MM.1S (cell line): ENCODE results near the gene SPINK14.

Source experiments
- DNase-seq: peaks from one replicate; pipeline ENCODE4 v3.0.0-alpha.2; 2015
- H2AFZ ChIP-seq: fragments of 300-600 bp; sonication (generic); 2 replicates; pipeline ENCODE4 v1.6.0; 2016; ENCODE audit warnings: antibody characterized with exemption, low read length
- H3F3A ChIP-seq: fragments of 300-600 bp; sonication (generic); 2 replicates; pipeline ENCODE4 v1.6.1; 2016; ENCODE audit warnings: mild to moderate bottlenecking, antibody characterized with exemption, low read length, moderate library complexity, mixed read lengths; ENCODE audit not compliant: insufficient read depth
- H3K27ac ChIP-seq: fragments of 300-600 bp; sonication (generic); 2 replicates; pipeline ENCODE4 v1.5.1; 2016; ENCODE audit warnings: mild to moderate bottlenecking, low read length
- H3K27me3 ChIP-seq: fragments of 300-600 bp; sonication (generic); replicated peaks from 2 replicates; pipeline ENCODE4 v1.6.0; 2016; ENCODE audit warnings: low read length; ENCODE audit not compliant: insufficient read depth
- H3K36me3 ChIP-seq: fragments of 300-600 bp; sonication (generic); replicated peaks from 2 replicates; pipeline ENCODE4 v1.6.1; 2016; ENCODE audit warnings: mild to moderate bottlenecking, low read length, mixed read lengths; ENCODE audit not compliant: insufficient read depth
- H3K4me1 ChIP-seq: fragments of 300-600 bp; sonication (generic); 2 replicates; pipeline ENCODE4 v1.6.1; 2016; ENCODE audit warnings: low read length, mixed read lengths
- H3K4me2 ChIP-seq: fragments of 300-600 bp; sonication (generic); 2 replicates; pipeline ENCODE4 v1.6.0; 2016; ENCODE audit warnings: low read depth, low read length
- H3K4me3 ChIP-seq: fragments of 300-600 bp; sonication (generic); 2 replicates; pipeline ENCODE4 v1.5.1; 2016; ENCODE audit warnings: low read length, mixed read lengths
- H3K79me2 ChIP-seq: fragments of 300-600 bp; sonication (generic); 2 replicates; pipeline ENCODE4 v1.6.1; 2016; ENCODE audit warnings: mixed run types, low read length, mixed read lengths
- H3K9ac ChIP-seq: fragments of 300-600 bp; sonication (generic); 2 replicates; pipeline ENCODE4 v1.6.1; 2016; ENCODE audit warnings: low read length, mixed read lengths
- H3K9me2 ChIP-seq: fragments of 300-600 bp; sonication (generic); replicated peaks from 2 replicates; pipeline ENCODE4 v1.6.1; 2016; ENCODE audit warnings: mild to moderate bottlenecking, low read length, mixed read lengths; ENCODE audit not compliant: insufficient read depth
- H3K9me3 ChIP-seq: fragments of 300-600 bp; sonication (generic); replicated peaks from 2 replicates; pipeline ENCODE4 v1.6.1; 2016; ENCODE audit warnings: mild to moderate bottlenecking, low read length, mixed read lengths; ENCODE audit not compliant: insufficient read depth
- H4K20me1 ChIP-seq: fragments of 300-600 bp; sonication (generic); 2 replicates; pipeline ENCODE4 v1.6.1; 2016; ENCODE audit warnings: mild to moderate bottlenecking, low read length, moderate library complexity, mixed read lengths; ENCODE audit not compliant: insufficient read depth
- EZH2 ChIP-seq: fragments of 300-600 bp; sonication (generic); optimal IDR thresholded peaks from 2 replicates; pipeline ENCODE3; 2017; ENCODE audit warnings: low read depth, mild to moderate bottlenecking, antibody characterized with exemption, low read length, mixed read lengths
- EZH2phosphoT487 ChIP-seq: fragments of 300-600 bp; sonication (generic); IDR thresholded peaks from 2 replicates; pipeline ENCODE4 v1.6.1; 2018; ENCODE audit warnings: antibody characterized with exemption, low read length
- TF ChIP-seq, protein P1 (sequence below): fragments of 300-600 bp; sonication (generic); IDR thresholded peaks from 2 replicates; pipeline ENCODE4 v1.5.1; 2016; ENCODE audit warnings: antibody characterized with exemption, low read length, mixed read lengths

The SPINK14 gene

DNA sequence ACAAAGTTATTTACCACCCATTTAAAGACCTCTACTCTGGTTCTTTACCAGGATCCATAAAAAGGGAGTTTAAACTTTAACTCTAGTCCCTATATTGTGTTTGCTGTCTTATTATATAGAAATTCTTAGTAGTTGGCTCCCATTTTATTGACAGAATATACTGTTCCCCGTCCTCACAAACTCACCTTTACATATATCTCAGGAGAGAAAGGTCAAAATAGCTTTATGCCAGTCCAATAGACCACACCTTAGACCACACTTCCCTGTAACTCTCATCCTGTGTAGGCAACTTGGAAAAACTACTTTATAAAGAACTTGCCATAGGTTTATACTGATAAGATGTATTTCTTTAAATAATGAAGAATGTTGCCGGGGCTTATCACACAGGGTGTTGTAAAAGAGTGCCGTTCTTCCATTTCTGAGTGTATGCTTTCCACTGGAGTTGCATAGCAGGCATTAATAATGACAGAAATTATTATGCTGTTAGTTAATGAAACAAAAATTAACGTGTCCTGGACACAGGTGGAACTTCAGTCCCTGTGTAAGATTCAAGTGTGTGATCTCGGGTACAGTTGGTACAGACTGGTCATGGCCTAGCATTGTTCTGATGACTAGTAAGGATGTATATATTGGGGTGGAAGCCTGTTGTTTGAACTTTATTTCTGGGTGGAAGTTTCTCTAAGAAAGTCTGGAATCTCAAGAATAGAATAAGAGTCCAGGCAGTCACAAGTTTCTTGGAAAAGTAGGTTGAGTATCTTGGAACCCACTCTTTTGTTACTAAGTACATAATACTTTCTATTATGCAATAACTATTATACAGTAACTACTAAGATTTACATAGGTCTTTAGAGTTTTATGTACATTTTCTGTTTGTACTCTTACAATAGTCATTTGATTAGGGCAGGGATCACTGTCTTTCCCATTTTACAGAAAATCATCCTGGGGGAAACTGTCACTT is 33.0 kb upstream of the SPINK14 start:
- Histone ChIP-seq H3K79me2 (no peaks in the 10 kb centered on the region), H3F3A (no peaks in the 10 kb centered on the region), H3K4me2 (no peak overlapping the region), H3K27me3 (no peaks in the 10 kb centered on the region), H3K27ac (no peak overlapping the region), H2AFZ (no peak overlapping the region), H3K9me2 (no peaks in the 10 kb centered on the region), H3K9ac (no peak overlapping the region), H3K36me3 (no peaks in the 10 kb centered on the region), H3K4me3 (no peak overlapping the region), H3K4me1 (0 out of 2 replicates have a peak, but pooled peaks cover 3% of the 10 kb centered on the region), H4K20me1 (no peaks in the 10 kb centered on the region), H3K9me3 (no peaks in the 10 kb centered on the region)
- TF ChIP-seq, protein P1, sequence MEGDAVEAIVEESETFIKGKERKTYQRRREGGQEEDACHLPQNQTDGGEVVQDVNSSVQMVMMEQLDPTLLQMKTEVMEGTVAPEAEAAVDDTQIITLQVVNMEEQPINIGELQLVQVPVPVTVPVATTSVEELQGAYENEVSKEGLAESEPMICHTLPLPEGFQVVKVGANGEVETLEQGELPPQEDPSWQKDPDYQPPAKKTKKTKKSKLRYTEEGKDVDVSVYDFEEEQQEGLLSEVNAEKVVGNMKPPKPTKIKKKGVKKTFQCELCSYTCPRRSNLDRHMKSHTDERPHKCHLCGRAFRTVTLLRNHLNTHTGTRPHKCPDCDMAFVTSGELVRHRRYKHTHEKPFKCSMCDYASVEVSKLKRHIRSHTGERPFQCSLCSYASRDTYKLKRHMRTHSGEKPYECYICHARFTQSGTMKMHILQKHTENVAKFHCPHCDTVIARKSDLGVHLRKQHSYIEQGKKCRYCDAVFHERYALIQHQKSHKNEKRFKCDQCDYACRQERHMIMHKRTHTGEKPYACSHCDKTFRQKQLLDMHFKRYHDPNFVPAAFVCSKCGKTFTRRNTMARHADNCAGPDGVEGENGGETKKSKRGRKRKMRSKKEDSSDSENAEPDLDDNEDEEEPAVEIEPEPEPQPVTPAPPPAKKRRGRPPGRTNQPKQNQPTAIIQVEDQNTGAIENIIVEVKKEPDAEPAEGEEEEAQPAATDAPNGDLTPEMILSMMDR, result no peak
- TF ChIP-seq EZH2phosphoT487, result no peak
- no peak for TF ChIP-seq EZH2
- DNase-seq, result no peak

DNA sequence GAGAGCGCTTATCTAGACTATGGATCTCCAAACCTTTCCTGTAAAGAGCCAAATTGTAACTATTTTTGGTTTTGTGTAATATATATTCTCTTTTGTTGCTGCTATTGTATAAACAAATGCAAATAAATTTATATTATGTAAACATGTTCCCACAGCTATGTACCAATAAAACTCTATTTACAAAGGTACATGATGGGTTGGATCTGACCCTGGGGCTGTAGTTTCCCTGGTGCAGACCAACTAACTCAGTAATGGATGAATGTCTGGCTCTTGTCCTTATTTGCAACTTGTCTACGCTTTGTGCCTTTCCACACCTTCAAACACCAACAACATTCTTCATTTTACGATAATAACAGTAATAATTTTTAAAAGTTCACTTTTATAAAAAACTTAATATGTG is 27.5 kb upstream of the SPINK14 start:
- Histone ChIP-seq H3K9me2 (no peaks in the 10 kb centered on the region), H3F3A (no peaks in the 10 kb centered on the region), H3K9me3 (no peaks in the 10 kb centered on the region), H3K27ac (no peak overlapping the region), H3K9ac (no peak overlapping the region), H3K27me3 (no peaks in the 10 kb centered on the region), H3K79me2 (no peaks in the 10 kb centered on the region), H3K36me3 (no peaks in the 10 kb centered on the region), H3K4me2 (no peak overlapping the region), H2AFZ (no peak overlapping the region), H3K4me1 (no peaks in the 10 kb centered on the region), H3K4me3 (no peak overlapping the region), H4K20me1 (no peaks in the 10 kb centered on the region)
- no peak for TF ChIP-seq EZH2phosphoT487
- TF ChIP-seq EZH2, result no peak
- TF ChIP-seq, protein P1, result no peak
- DNase-seq, result no peak

DNA sequence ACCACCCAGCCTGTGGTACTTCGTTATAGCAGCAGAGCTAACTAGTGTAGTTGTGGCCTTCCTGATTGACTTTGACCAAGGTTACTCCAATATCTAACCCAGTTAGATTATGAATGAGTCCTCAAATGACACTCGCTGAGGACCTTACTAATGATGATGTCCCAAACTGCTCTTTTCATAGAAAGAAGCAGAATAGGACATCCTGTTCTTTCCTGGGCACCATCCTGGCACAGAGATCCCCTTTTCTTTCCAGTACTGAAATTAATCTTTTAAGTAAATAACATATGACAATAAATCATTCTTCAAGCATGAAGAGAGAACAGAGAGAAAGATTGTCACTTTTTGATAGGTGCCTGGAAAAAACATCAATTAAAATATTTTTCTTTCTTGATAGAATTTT is 26.7 kb upstream of the SPINK14 start:
- no peaks in the 10 kb centered on the region for H3K9me2 ChIP-seq
- H3K9ac ChIP-seq, result no peak overlapping the region
- no peak overlapping the region for H2AFZ ChIP-seq
- no peaks in the 10 kb centered on the region for H3K36me3 ChIP-seq
- no peak overlapping the region for H3K4me3 ChIP-seq
- H3K27ac ChIP-seq, result no peak overlapping the region
- H3K4me2 ChIP-seq, result no peak overlapping the region
- no peaks in the 10 kb centered on the region for H3F3A ChIP-seq
- H3K27me3 ChIP-seq, result no peaks in the 10 kb centered on the region
- no peak for DNase-seq
- no peaks in the 10 kb centered on the region for H3K9me3 ChIP-seq
- H4K20me1 ChIP-seq, result no peaks in the 10 kb centered on the region
- no peaks in the 10 kb centered on the region for H3K79me2 ChIP-seq
- H3K4me1 ChIP-seq, result no peaks in the 10 kb centered on the region
- TF ChIP-seq EZH2phosphoT487 (no peak), EZH2 (no peak)
- TF ChIP-seq, protein P1, result no peak
